AG10803 (cell line): Measurements from ENCODE around the gene THSD4.

Experiments used
- DNase-seq: peaks from one replicate; pipeline ENCODE4 v3.0.0; 2010; ENCODE audit warnings: low read depth
- H3K4me3 ChIP-seq: 2 replicates; pipeline ENCODE4 v1.5.1; 2011; ENCODE audit warnings: mild to moderate bottlenecking, low read length, control low read depth
- CTCF ChIP-seq: conservative IDR thresholded peaks from 2 replicates; pipeline ENCODE4 v1.5.1; 2011; ENCODE audit warnings: mild to moderate bottlenecking, low read length, control low read depth, inconsistent platforms

THSD4 gene

GRCh38 chr15:71148048-71148447 lies 32.8 kb downstream of the THSD4 start:
- no peak for TF ChIP-seq CTCF
- DNase-seq = no peak
- no peak overlapping the region for H3K4me3 ChIP-seq

GRCh38 chr15:71149646-71150557 lies 34.6 kb downstream of the THSD4 start:
- no peak overlapping the region for H3K4me3 ChIP-seq
- no peak for TF ChIP-seq CTCF
- DNase-seq = no peak

- TF ChIP-seq CTCF = no peak
- no peak overlapping the region for H3K4me3 ChIP-seq
- peak; percentile 66 for DNase-seq
Observed at GRCh38 chr15:71151081-71151480, 35.8 kb downstream of the THSD4 start.

GRCh38 chr15:71152542-71152941 lies 37.3 kb downstream of the THSD4 start:
- H3K4me3 ChIP-seq = no peak overlapping the region
- TF ChIP-seq CTCF = no peak
- DNase-seq = no peak

GRCh38 chr15:71153823-71154524 lies 38.7 kb downstream of the THSD4 start:
- H3K4me3 ChIP-seq = no peak overlapping the region
- no peak for TF ChIP-seq CTCF
- DNase-seq = peak; percentile 27

GRCh38 chr15:71154607-71155200 lies 39.4 kb downstream of the THSD4 start:
- no peak for DNase-seq
- H3K4me3 ChIP-seq = no peak overlapping the region
- TF ChIP-seq CTCF = no peak
